GM12878 (cell line): ENCODE measurements around the gene POLD4. TPM values are rescaled to one million over a fixed set of nuclear protein-coding genes. Genes with fewer than 3 reads are reported as not detected.

ENCODE experiments used
- BACH1 ChIP-seq: fragments of 450-650 bp; IDR thresholded peaks from 2 replicates; pipeline ENCODE4 v1.6.1; 2017; ENCODE audit warnings: mild to moderate bottlenecking, borderline replicate concordance
- CHD1 ChIP-seq: IDR thresholded peaks from 2 replicates; pipeline ENCODE4 v1.6.1; 2012; ENCODE audit warnings: low read depth, low read length, improper control_type of control experiment
- CHD2 ChIP-seq: IDR thresholded peaks from 2 replicates; pipeline ENCODE4 v1.6.1; 2011; ENCODE audit warnings: low read depth, low read length, improper control_type of control experiment, borderline replicate concordance
- CREM ChIP-seq: IDR thresholded peaks from 2 replicates; pipeline ENCODE4 v1.6.1; 2014; ENCODE audit warnings: antibody characterized with exemption, low read depth
- ETV6 ChIP-seq, 2 experiments: fragments of 450-650 bp in 1 of 2; IDR thresholded peaks in 1 of 2; conservative IDR thresholded peaks in 1 of 2; 2 replicates each; pipeline ENCODE4 v1.6.1; 2014; ENCODE audit warnings: antibody characterized with exemption in 1 of 2, borderline replicate concordance in 1 of 2, low read depth in 1 of 2, mild to moderate bottlenecking in 1 of 2, moderate library complexity in 1 of 2
- HDGF ChIP-seq: fragments of 450-650 bp; IDR thresholded peaks from 2 replicates; pipeline ENCODE4 v1.6.1; 2016; ENCODE audit warnings: antibody characterized with exemption
- JUND ChIP-seq: IDR thresholded peaks from 2 replicates; pipeline ENCODE4 v1.6.1; 2012; ENCODE audit warnings: low read depth, mild to moderate bottlenecking, low read length, improper control_type of control experiment, moderate library complexity
- KDM1A ChIP-seq: fragments of 200-600 bp; sonication (generic); IDR thresholded peaks from 2 replicates; pipeline ENCODE4 v1.6.1; 2016; ENCODE audit warnings: borderline replicate concordance
- MEF2A ChIP-seq: IDR thresholded peaks from 2 replicates; pipeline ENCODE4 v1.6.1; 2011; ENCODE audit warnings: low read depth, mild to moderate bottlenecking, low read length, moderate library complexity; ENCODE audit not compliant: insufficient read depth
- MYB ChIP-seq: fragments of 150-350 bp; IDR thresholded peaks from 2 replicates; pipeline ENCODE4 v1.6.1; 2014; ENCODE audit warnings: mild to moderate bottlenecking, low read depth, low read length, borderline replicate concordance
- NRF1 ChIP-seq: conservative IDR thresholded peaks from 2 replicates; pipeline ENCODE4 v1.6.1; 2011; ENCODE audit warnings: mild to moderate bottlenecking, low read depth, low read length, improper control_type of control experiment
- PAX5 ChIP-seq: IDR thresholded peaks from 2 replicates; pipeline ENCODE4 v1.6.1; 2011; ENCODE audit warnings: low read depth, low read length, borderline replicate concordance
- RAD21 ChIP-seq: IDR thresholded peaks from 2 replicates; pipeline ENCODE4 v1.6.1; 2011; ENCODE audit warnings: mild to moderate bottlenecking, low read depth, low read length, moderate library complexity; ENCODE audit not compliant: insufficient read depth
- RB1 ChIP-seq: fragments of 450-650 bp; formaldehyde crosslinking; IDR thresholded peaks from 2 replicates; pipeline ENCODE4 v1.6.1; 2017; ENCODE audit warnings: mild to moderate bottlenecking, borderline replicate concordance
- RELB ChIP-seq: fragments of 450-650 bp; IDR thresholded peaks from 2 replicates; pipeline ENCODE4 v1.6.1; 2017; ENCODE audit warnings: low read depth, mild to moderate bottlenecking, moderate library complexity
- RFX5 ChIP-seq: IDR thresholded peaks from 2 replicates; pipeline ENCODE4 v1.6.1; 2011; ENCODE audit warnings: low read depth, low read length, improper control_type of control experiment
- SMC3 ChIP-seq: IDR thresholded peaks from 2 replicates; pipeline ENCODE4 v1.6.1; 2011; ENCODE audit warnings: low read length, improper control_type of control experiment, borderline replicate concordance
- STAT3 ChIP-seq: IDR thresholded peaks from 2 replicates; pipeline ENCODE4 v1.6.1; 2011; ENCODE audit warnings: low read depth, low read length, improper control_type of control experiment
- YY1 ChIP-seq: IDR thresholded peaks from 2 replicates; pipeline ENCODE4 v1.6.1; 2011; ENCODE audit warnings: low read depth, mild to moderate bottlenecking, low read length
- ZBED1 ChIP-seq: IDR thresholded peaks from 2 replicates; pipeline ENCODE4 v1.6.1; 2016; ENCODE audit warnings: borderline replicate concordance
- ZNF274 ChIP-seq: IDR thresholded peaks from one replicate; pipeline ENCODE4 v1.8.0; 2011; ENCODE audit not compliant: insufficient read length, insufficient read depth
- polyA plus RNA-seq, 11 experiments: library from polyadenylated mRNA; depleted of rRNA in 4 of 11; unstranded in 6 of 11; stranded (reverse) in 5 of 11; fragments of >200 nt; fragmentation: Nextera tagmentation in 4 of 11; fragmentation: Illumina TruSeq in 1 of 11; extraction: Ambion mirVana in 4 of 11; extraction: Trizol in 1 of 11; gene quantifications; 1 replicate in 1 of 11; 2 replicates in 10 of 11; pipeline versions ENCODE4 v1.2.1 to v1.2.3, GENCODE V29; 2011 to 2016; ENCODE audit warnings: inconsistent platforms in 2 of 11, missing spikeins in 2 of 11, low read depth in 1 of 11
- total RNA-seq, 4 experiments: library from RNA; depleted of rRNA in 3 of 4; stranded (reverse); fragments of >200 nt in 3 of 4; fragmentation: Illumina TruSeq in 1 of 4; extraction: Trizol in 1 of 4; gene quantifications; 2 replicates each; pipeline versions ENCODE4 v1.2.1 to v1.2.3, GENCODE V29; 2013 to 2021
- TF ChIP-seq, protein P1 (sequence below): IDR thresholded peaks from 2 replicates; pipeline ENCODE4 v1.6.1; 2012; ENCODE audit warnings: low read depth, low read length, improper control_type of control experiment
- TF ChIP-seq, protein P2 (sequence below): IDR thresholded peaks from 2 replicates; pipeline ENCODE4 v1.6.1; 2011; ENCODE audit warnings: borderline replicate concordance, low read depth, mild to moderate bottlenecking, moderate library complexity, mixed read lengths, low read length; ENCODE audit not compliant: insufficient read depth; ENCODE audit errors: extremely low read length

POLD4 gene
- total and polyA plus RNA-seq, 10 of the 15 experiments (the other 5 are each of a cell fraction or from before 2014, with no cell fraction given): 8.1 to 176 (median 88.1) TPM

DNA sequence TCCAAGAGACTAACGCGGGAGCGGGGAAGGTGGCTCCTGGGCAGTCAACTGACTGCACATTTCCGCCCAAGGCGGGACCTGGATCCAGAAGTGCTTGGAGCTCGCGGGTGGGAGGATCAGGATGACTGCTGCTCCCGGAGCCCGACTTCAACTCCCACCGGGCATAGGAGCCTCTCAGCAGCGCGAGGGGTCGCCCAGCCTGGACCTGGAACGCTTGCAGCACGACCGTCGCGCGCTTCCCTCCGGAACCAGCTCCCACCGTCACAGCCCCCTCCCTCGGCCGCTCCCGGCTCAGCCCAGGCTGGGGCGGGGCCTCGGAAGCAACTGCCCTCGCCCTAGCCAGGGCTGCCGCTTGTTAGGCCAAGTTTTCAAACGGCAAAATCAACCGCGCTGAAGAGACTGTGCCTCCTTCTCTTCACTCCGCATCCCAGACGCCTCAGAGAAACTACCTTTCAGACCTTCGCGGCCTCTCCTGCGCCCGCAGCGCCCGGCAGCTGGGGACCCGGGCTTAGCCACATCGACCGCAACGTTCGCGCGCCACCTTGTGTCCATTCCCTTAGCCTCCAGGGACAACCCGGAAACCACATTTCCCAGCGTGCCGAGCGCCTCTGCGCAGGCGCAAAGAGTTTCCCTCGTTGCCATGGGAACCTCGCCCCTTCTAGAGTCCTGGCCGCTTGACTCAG, 36.0 kb downstream of the POLD4 start (continued):
- TF ChIP-seq KDM1A: no peak
- TF ChIP-seq PAX5: peak; percentile 76; the same call in 1 of the 2 replicates
- peak; percentile 88 for TF ChIP-seq RAD21
- TF ChIP-seq CREM: peak; percentile 54; the same call in 1 of the 2 replicates
- TF ChIP-seq, protein P1, sequence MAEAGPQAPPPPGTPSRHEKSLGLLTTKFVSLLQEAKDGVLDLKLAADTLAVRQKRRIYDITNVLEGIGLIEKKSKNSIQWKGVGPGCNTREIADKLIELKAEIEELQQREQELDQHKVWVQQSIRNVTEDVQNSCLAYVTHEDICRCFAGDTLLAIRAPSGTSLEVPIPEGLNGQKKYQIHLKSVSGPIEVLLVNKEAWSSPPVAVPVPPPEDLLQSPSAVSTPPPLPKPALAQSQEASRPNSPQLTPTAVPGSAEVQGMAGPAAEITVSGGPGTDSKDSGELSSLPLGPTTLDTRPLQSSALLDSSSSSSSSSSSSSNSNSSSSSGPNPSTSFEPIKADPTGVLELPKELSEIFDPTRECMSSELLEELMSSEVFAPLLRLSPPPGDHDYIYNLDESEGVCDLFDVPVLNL: peak; percentile 63; the same call in 1 of the 2 replicates
- TF ChIP-seq STAT3: no peak
- TF ChIP-seq MYB: no peak
- TF ChIP-seq ZNF274: no peak
- peak; percentile 83 for TF ChIP-seq RELB
- TF ChIP-seq ZBED1: no peak
- TF ChIP-seq SMC3: peak; percentile 93
- TF ChIP-seq CHD2: peak; percentile 75
- TF ChIP-seq RB1: peak; percentile 86; the same call in 1 of the 2 replicates
- TF ChIP-seq YY1: peak; percentile 85
- TF ChIP-seq, protein P2, sequence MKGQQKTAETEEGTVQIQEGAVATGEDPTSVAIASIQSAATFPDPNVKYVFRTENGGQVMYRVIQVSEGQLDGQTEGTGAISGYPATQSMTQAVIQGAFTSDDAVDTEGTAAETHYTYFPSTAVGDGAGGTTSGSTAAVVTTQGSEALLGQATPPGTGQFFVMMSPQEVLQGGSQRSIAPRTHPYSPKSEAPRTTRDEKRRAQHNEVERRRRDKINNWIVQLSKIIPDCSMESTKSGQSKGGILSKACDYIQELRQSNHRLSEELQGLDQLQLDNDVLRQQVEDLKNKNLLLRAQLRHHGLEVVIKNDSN: no peak
- no peak for TF ChIP-seq MEF2A
- no peak for TF ChIP-seq RFX5
- TF ChIP-seq BACH1: peak; percentile 56; the same call in 1 of the 2 replicates
- no peak for TF ChIP-seq CHD1
- TF ChIP-seq JUND: no peak
- no peak for TF ChIP-seq ETV6 (conservative IDR thresholded peaks at IDR 0.05 in 1 of 2, IDR thresholded peaks at IDR 0.05 in 1 of 2; ENCODE audit: borderline replicate concordance in 1 of 2, low read depth in 1 of 2)
- peak; percentile 69 for TF ChIP-seq HDGF
- TF ChIP-seq NRF1: peak; percentile 90
